Uterus (tissue), 2 donors: ENCODE measurements around the gene SULT1A4.
"Not testable (repeated sequence)": the region's sequence is repeated elsewhere in the genome, so short reads cannot be mapped to it uniquely, and the experiment has no call there.

Experiments used
- POLR2A ChIP-seq, 2 donors: fragments of 450-650 bp; IDR thresholded peaks; one replicate each; pipeline ENCODE4 v1.6.1; 2016; ENCODE audit warnings: antibody characterized with exemption in 2 of 2, mild to moderate bottlenecking in 1 of 2, moderate library complexity in 1 of 2
- TF ChIP-seq, protein P1 (sequence below), 4 experiments: fragments of 200-600 bp in 2 of 4; fragments of 450-650 bp in 2 of 4; sonication (generic) in 2 of 4; IDR thresholded peaks; one replicate each; pipeline ENCODE4 v1.5.1; 2016 to 2019; ENCODE audit warnings: antibody characterized with exemption in 4 of 4, mild to moderate bottlenecking in 2 of 4, moderate library complexity in 1 of 4

DNA sequence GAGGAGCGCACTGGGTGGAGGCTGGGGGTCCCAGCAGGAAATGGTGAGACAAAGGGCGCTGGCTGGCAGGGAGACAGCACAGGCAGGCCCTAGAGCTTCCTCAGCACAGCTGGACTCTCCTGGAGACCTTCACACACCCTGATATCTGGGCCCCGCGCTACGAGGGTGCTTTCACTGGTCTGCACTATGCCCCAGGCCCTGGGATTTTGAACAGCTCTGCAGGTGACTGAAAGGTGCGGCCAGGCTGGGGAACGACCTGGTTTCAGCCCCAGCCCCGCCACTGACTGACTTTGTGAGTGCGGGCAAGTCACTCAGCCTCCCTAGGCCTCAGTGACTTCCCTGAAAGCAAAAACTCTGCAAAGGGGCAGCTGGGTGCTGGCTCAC, 926 bp downstream of the SULT1A4 start:
- TF ChIP-seq, protein P1, sequence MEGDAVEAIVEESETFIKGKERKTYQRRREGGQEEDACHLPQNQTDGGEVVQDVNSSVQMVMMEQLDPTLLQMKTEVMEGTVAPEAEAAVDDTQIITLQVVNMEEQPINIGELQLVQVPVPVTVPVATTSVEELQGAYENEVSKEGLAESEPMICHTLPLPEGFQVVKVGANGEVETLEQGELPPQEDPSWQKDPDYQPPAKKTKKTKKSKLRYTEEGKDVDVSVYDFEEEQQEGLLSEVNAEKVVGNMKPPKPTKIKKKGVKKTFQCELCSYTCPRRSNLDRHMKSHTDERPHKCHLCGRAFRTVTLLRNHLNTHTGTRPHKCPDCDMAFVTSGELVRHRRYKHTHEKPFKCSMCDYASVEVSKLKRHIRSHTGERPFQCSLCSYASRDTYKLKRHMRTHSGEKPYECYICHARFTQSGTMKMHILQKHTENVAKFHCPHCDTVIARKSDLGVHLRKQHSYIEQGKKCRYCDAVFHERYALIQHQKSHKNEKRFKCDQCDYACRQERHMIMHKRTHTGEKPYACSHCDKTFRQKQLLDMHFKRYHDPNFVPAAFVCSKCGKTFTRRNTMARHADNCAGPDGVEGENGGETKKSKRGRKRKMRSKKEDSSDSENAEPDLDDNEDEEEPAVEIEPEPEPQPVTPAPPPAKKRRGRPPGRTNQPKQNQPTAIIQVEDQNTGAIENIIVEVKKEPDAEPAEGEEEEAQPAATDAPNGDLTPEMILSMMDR (IDR thresholded peaks at IDR 0.05): not testable (repeated sequence)
- not testable (repeated sequence) for TF ChIP-seq POLR2A (IDR thresholded peaks at IDR 0.05)
